SH-SY5Y (cell line): ENCODE measurements around the gene ATP5MC2.

Experiments
- GATA2 ChIP-seq: IDR thresholded peaks from 2 replicates; pipeline ENCODE4 v1.6.1; 2011; ENCODE audit warnings: mild to moderate bottlenecking, low read depth, low read length
- GATA3 ChIP-seq: IDR thresholded peaks from 2 replicates; pipeline ENCODE4 v1.6.1; 2011; ENCODE audit warnings: low read depth, mild to moderate bottlenecking, low read length, moderate library complexity

The ATP5MC2 gene

GRCh38 chr12:53616950-53617349 is 58.9 kb downstream of the ATP5MC2 start:
- TF ChIP-seq GATA3: no peak
- no peak for TF ChIP-seq GATA2
